ENCODE results near the gene FOXP3. TPM values are rescaled to one million over a fixed set of nuclear protein-coding genes. Genes with fewer than 3 reads are reported as not detected.
"Not testable (repeated sequence)": the region's sequence is repeated elsewhere in the genome, so short reads cannot be mapped to it uniquely, and the experiment has no call there.

Gene FOXP3
- polyA plus RNA-seq, 3 donors, result 0.10 TPM; not detected in 2

GRCh38 chrX:49303346-49303745 lies 38.8 kb upstream of the FOXP3 start, which contains the start of gene GAGE10:
Gene GAGE10 (plus strand): TSS chrX:49303646. CDS start chrX:49304860, 1,214 bp downstream.
- WGBS (ENCODE audit: insufficient coverage), result no CpG with 5 or more reads among the region's 15 CpGs
- H4K20me1 ChIP-seq (ENCODE audit: insufficient read depth, low read length), result no peaks in the 10 kb centered on the region
- H3K9me3 ChIP-seq (replicated peaks in 1 of 2; ENCODE audit: control insufficient read depth in 1 of 2, insufficient read depth in 1 of 2, low read length in 2 of 2), result no peaks in the 10 kb centered on the region
- no peak within 1 kb of the TSS for H3K9ac ChIP-seq (ENCODE audit: insufficient read depth, low read length, poor library complexity, severe bottlenecking)
- H3K36me3 Mint-ChIP-seq, result no peaks in the 10 kb centered on the region
- H2AFZ ChIP-seq (ENCODE audit: insufficient read depth, low read depth, low read length, poor library complexity, severe bottlenecking), result no peak within 1 kb of the TSS
- H3K27ac Mint-ChIP-seq, result no peak within 1 kb of the TSS
- H3K9me3 Mint-ChIP-seq, result no peaks in the 10 kb centered on the region
- H3K4me1 ChIP-seq (ENCODE audit: control insufficient read depth in 1 of 2, insufficient read depth in 2 of 2, low read length in 2 of 2), result peaks cover 9 to 13% of the 10 kb centered on the region in 2 donors
- H3K27me3 ChIP-seq (ENCODE audit: control insufficient read depth in 2 of 2, insufficient read depth in 2 of 2, low read length in 2 of 2), result no peaks in the 10 kb centered on the region
- no peak within 1 kb of the TSS for H3K4me2 ChIP-seq (replicated peaks; ENCODE audit: extremely low read depth, low read length, poor library complexity, severe bottlenecking)
- peaks cover 14% of the 10 kb centered on the region for H3K4me1 Mint-ChIP-seq
- H3K4me3 ChIP-seq (replicated peaks in 1 of 3; ENCODE audit: low read depth in 2 of 3, low read length in 3 of 3), result no peak within 1 kb of the TSS
- peaks cover 0 to 15% (median 2%) of the 10 kb centered on the region in 3 donors for H3K27me3 Mint-ChIP-seq (ENCODE audit: low read depth in 3 of 3)
- H3K27ac ChIP-seq (ENCODE audit: low read depth in 1 of 2, low read length in 2 of 2), result no peak within 1 kb of the TSS
- no peak for DNase-seq
- TF ChIP-seq CTCF (IDR thresholded peaks at IDR 0.05), result no peak
- no peak within 1 kb of the TSS for H3K4me3 Mint-ChIP-seq
- no peaks in the 10 kb centered on the region for H3K79me2 ChIP-seq (ENCODE audit: insufficient read depth, low read length)
- H3K36me3 ChIP-seq (replicated peaks in 1 of 2; ENCODE audit: control insufficient read depth in 1 of 2, insufficient read depth in 2 of 2, low read length in 2 of 2), result no peaks in the 10 kb centered on the region
- intact Hi-C loops (cut with micrococcal nuclease), result no loop called here

- Histone ChIP-seq H3K27me3 (ENCODE audit: control insufficient read depth in 2 of 2, insufficient read depth in 2 of 2, low read length in 2 of 2) (no peaks in the 10 kb centered on the region), H3K27ac (ENCODE audit: low read depth in 1 of 2, low read length in 2 of 2) (no peak overlapping the region), H3K9ac (ENCODE audit: insufficient read depth, low read length, poor library complexity, severe bottlenecking) (no peak overlapping the region), H3K4me3 (replicated peaks in 1 of 3; ENCODE audit: low read depth in 2 of 3, low read length in 3 of 3) (no peak overlapping the region), H3K36me3 (replicated peaks in 1 of 2; ENCODE audit: control insufficient read depth in 1 of 2, insufficient read depth in 2 of 2, low read length in 2 of 2) (no peaks in the 10 kb centered on the region), H3K4me2 (replicated peaks; ENCODE audit: extremely low read depth, low read length, poor library complexity, severe bottlenecking) (no peak overlapping the region), H3K79me2 (ENCODE audit: insufficient read depth, low read length) (no peaks in the 10 kb centered on the region), H3K4me1 (ENCODE audit: control insufficient read depth in 1 of 2, insufficient read depth in 2 of 2, low read length in 2 of 2) (no peaks in the 10 kb centered on the region), H3K9me3 (replicated peaks in 1 of 2; ENCODE audit: control insufficient read depth in 1 of 2, insufficient read depth in 1 of 2, low read length in 2 of 2) (no peaks in the 10 kb centered on the region), H4K20me1 (ENCODE audit: insufficient read depth, low read length) (no peaks in the 10 kb centered on the region), H2AFZ (ENCODE audit: insufficient read depth, low read depth, low read length, poor library complexity, severe bottlenecking) (no peak overlapping the region)
- Mint-ChIP-seq H3K4me1 (no peaks in the 10 kb centered on the region), H3K27me3 (ENCODE audit: low read depth in 3 of 3) (peaks cover 0 to 16% (median 2%) of the 10 kb centered on the region in 3 donors), H3K9me3 (no peaks in the 10 kb centered on the region), H3K4me3 (no peak overlapping the region), H3K36me3 (no peaks in the 10 kb centered on the region), H3K27ac (no peak overlapping the region)
- no peak for DNase-seq
- intact Hi-C loops (cut with micrococcal nuclease), result no loop called here
- WGBS (ENCODE audit: insufficient coverage), result no CpG with 5 or more reads among the region's 1 CpG
- no peak for TF ChIP-seq CTCF (IDR thresholded peaks at IDR 0.05)
Measured at GRCh38 chrX:49300703-49301102, 36.2 kb upstream of the FOXP3 start.

GRCh38 chrX:49299293-49299692 lies 34.8 kb upstream of the FOXP3 start:
- H3K4me1 Mint-ChIP-seq; DNase-seq; H3K4me3 Mint-ChIP-seq; H3K27me3 ChIP-seq (ENCODE audit: control insufficient read depth in 2 of 2, insufficient read depth in 2 of 2, low read length in 2 of 2); H3K9ac ChIP-seq (ENCODE audit: insufficient read depth, low read length, poor library complexity, severe bottlenecking); H3K36me3 Mint-ChIP-seq; H2AFZ ChIP-seq (ENCODE audit: insufficient read depth, low read depth, low read length, poor library complexity, severe bottlenecking); H3K79me2 ChIP-seq (ENCODE audit: insufficient read depth, low read length); H3K4me3 ChIP-seq (replicated peaks in 1 of 3; ENCODE audit: low read depth in 2 of 3, low read length in 3 of 3); H4K20me1 ChIP-seq (ENCODE audit: insufficient read depth, low read length); H3K9me3 ChIP-seq (replicated peaks in 1 of 2; ENCODE audit: control insufficient read depth in 1 of 2, insufficient read depth in 1 of 2, low read length in 2 of 2); H3K27ac ChIP-seq (ENCODE audit: low read depth in 1 of 2, low read length in 2 of 2); H3K4me1 ChIP-seq (ENCODE audit: control insufficient read depth in 1 of 2, insufficient read depth in 2 of 2, low read length in 2 of 2); H3K27ac Mint-ChIP-seq; H3K9me3 Mint-ChIP-seq; H3K36me3 ChIP-seq (replicated peaks in 1 of 2; ENCODE audit: control insufficient read depth in 1 of 2, insufficient read depth in 2 of 2, low read length in 2 of 2); H3K4me2 ChIP-seq (replicated peaks; ENCODE audit: extremely low read depth, low read length, poor library complexity, severe bottlenecking): not testable (repeated sequence)
- intact Hi-C loops (cut with micrococcal nuclease), result loop anchor here in 1 of 2 donors (10.0 kb wide), 1 partner anchor 456 kb away; no protein-coding TSS in a partner anchor
- peaks cover 0 to 19% (median 2%) of the 10 kb centered on the region in 3 donors for H3K27me3 Mint-ChIP-seq (ENCODE audit: low read depth in 3 of 3)
- WGBS (ENCODE audit: insufficient coverage), result 100% methylated on average over 1 of the region's 5 CpGs

All from CD14-positive monocyte (primary cell).